OCI-LY3 (cell line): ENCODE data around the gene N4BP3.

Experiments used
- H2AFZ ChIP-seq: fragments of 200-600, 300-600 bp; shearing (Covaris generic); 2 replicates; pipeline ENCODE4 v1.6.0; 2014; ENCODE audit warnings: antibody characterized with exemption, low read depth, low read length
- H3K27ac ChIP-seq: fragments of 200-600, 300-600 bp; sonication (generic); 2 replicates; pipeline ENCODE4 v1.5.1; 2014; ENCODE audit warnings: mild to moderate bottlenecking, low read length, moderate library complexity, mixed read lengths
- H3K27me3 ChIP-seq: fragments of 200-600, 300-600 bp; sonication (generic); 2 replicates; pipeline ENCODE4 v1.6.1; 2014; ENCODE audit warnings: low read depth, low read length, mixed read lengths
- H3K36me3 ChIP-seq: fragments of 200-600, 300-600 bp; sonication (generic); replicated peaks from 2 replicates; pipeline ENCODE3; 2014; ENCODE audit warnings: low read depth, low read length, mixed read lengths
- H3K4me1 ChIP-seq: fragments of 300-600, 200-600 bp; sonication (generic); 2 replicates; pipeline ENCODE4 v1.6.1; 2014; ENCODE audit warnings: low read length, mixed read lengths
- H3K4me2 ChIP-seq: fragments of 200-600, 300-600 bp; sonication (generic); 2 replicates; pipeline ENCODE4 v1.6.1; 2014; ENCODE audit warnings: low read length, mixed read lengths
- H3K4me3 ChIP-seq: fragments of 300-600, 200-600 bp; sonication (generic); 2 replicates; pipeline ENCODE4 v1.5.1; 2014; ENCODE audit warnings: antibody characterized with exemption, mild to moderate bottlenecking, low read length, moderate library complexity
- H3K79me2 ChIP-seq: fragments of 300-600, 200-600 bp; shearing (Covaris generic); 2 replicates; pipeline ENCODE4 v1.6.1; 2014; ENCODE audit warnings: mild to moderate bottlenecking, low read length, mixed read lengths
- H3K9ac ChIP-seq: fragments of 300-600, 200-600 bp; shearing (Covaris generic); 2 replicates; pipeline ENCODE4 v1.6.0; 2014; ENCODE audit warnings: mild to moderate bottlenecking, low read length, moderate library complexity
- H3K9me3 ChIP-seq: fragments of 200-600, 300-600 bp; shearing (Covaris generic); 2 replicates; pipeline ENCODE4 v1.6.1; 2014; ENCODE audit warnings: low read length, mixed read lengths; ENCODE audit not compliant: insufficient read depth
- H4K20me1 ChIP-seq: fragments of 200-600, 300-600 bp; sonication (generic); 2 replicates; pipeline ENCODE4 v1.6.1; 2016; ENCODE audit warnings: low read length, mixed read lengths; ENCODE audit not compliant: insufficient read depth
- EZH2phosphoT487 ChIP-seq: fragments of 200-600 bp; shearing (Covaris generic); IDR thresholded peaks from 2 replicates; pipeline ENCODE4 v1.6.1; 2018; ENCODE audit warnings: antibody characterized with exemption, mixed run types, low read depth
- TF ChIP-seq, protein P1 (sequence below): fragments of 200-600, 300-600 bp; sonication (generic); IDR thresholded peaks from 2 replicates; pipeline ENCODE4 v1.5.1; 2014; ENCODE audit warnings: antibody characterized with exemption, low read length, low read depth

N4BP3 gene

DNA sequence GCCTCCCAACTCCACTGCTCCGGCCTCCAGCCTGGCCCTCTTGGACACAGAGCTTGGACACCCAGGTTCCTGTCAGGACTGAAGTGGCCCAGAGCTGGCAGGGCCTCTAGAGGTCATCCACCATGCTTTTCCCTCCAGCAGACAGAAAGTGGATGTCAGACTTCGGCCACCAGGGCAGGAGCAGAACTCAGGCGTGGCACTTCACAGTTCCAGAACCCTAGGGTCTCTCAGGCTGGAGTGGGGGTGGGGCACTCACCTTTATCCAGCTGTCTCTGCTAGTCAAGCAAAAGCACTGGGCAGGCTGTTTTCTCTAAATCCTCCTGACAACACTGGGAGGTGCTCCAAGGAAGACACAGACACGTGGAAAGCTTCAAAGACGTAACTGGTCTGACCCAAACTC is 35.6 kb upstream of the N4BP3 start:
- H2AFZ ChIP-seq = no peak overlapping the region
- no peaks in the 10 kb centered on the region for H3K79me2 ChIP-seq
- no peaks in the 10 kb centered on the region for H3K4me1 ChIP-seq
- no peak overlapping the region for H3K27ac ChIP-seq
- no peaks in the 10 kb centered on the region for H3K9me3 ChIP-seq
- no peaks in the 10 kb centered on the region for H4K20me1 ChIP-seq
- no peak overlapping the region for H3K4me2 ChIP-seq
- H3K27me3 ChIP-seq = peaks cover 7% of the 10 kb centered on the region; the same call in 1 of the 2 replicates
- no peak overlapping the region for H3K9ac ChIP-seq
- no peak overlapping the region for H3K4me3 ChIP-seq
- no peak for TF ChIP-seq EZH2phosphoT487
- TF ChIP-seq, protein P1, sequence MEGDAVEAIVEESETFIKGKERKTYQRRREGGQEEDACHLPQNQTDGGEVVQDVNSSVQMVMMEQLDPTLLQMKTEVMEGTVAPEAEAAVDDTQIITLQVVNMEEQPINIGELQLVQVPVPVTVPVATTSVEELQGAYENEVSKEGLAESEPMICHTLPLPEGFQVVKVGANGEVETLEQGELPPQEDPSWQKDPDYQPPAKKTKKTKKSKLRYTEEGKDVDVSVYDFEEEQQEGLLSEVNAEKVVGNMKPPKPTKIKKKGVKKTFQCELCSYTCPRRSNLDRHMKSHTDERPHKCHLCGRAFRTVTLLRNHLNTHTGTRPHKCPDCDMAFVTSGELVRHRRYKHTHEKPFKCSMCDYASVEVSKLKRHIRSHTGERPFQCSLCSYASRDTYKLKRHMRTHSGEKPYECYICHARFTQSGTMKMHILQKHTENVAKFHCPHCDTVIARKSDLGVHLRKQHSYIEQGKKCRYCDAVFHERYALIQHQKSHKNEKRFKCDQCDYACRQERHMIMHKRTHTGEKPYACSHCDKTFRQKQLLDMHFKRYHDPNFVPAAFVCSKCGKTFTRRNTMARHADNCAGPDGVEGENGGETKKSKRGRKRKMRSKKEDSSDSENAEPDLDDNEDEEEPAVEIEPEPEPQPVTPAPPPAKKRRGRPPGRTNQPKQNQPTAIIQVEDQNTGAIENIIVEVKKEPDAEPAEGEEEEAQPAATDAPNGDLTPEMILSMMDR = no peak
- no peaks in the 10 kb centered on the region for H3K36me3 ChIP-seq

DNA sequence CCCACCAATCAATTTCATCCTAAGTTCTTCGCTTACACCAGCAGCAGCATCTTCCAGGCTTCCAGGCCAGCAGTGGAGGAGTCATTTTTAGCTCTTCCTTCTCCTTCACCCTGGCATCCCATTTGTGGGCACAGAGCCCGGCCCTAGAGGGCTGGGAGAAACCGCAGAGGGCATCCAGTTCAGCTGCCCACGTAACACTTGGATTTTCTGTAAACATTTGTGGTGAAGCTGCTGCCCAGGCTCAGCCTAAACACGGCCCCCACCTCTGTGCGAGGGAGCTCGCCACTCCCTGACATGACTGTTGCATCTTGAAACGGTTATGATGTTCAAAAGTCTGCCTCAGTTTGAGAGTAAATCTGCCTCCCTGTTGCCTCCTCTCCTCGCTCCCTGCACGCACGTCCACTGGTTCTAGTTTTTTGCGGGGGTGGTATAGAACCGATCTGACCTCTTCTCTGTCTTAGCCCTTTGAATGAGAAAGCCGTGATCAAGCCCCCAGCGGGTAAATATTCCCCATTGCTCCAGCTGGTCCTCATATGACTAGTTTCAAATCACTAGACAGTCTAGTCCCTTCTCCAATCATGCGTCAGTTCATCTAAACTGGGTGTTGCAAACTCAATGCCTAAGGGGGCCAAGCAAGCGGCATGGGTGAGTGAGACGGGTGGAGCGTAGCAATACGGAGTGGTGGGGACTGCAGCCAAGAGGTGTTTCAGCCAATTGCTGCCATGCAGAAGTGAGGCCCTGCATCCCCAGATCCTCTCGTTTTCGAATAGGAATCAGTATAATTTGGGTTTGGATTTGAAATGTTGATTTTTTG is 34.9 kb upstream of the N4BP3 start:
- Histone ChIP-seq H4K20me1 (no peaks in the 10 kb centered on the region), H3K27ac (no peak overlapping the region), H3K4me1 (no peaks in the 10 kb centered on the region), H3K36me3 (no peaks in the 10 kb centered on the region), H3K4me2 (no peak overlapping the region), H2AFZ (no peak overlapping the region), H3K27me3 (peaks cover 7% of the 10 kb centered on the region; the same call in 1 of the 2 replicates), H3K9ac (no peak overlapping the region), H3K4me3 (no peak overlapping the region), H3K79me2 (no peaks in the 10 kb centered on the region), H3K9me3 (no peaks in the 10 kb centered on the region)
- no peak for TF ChIP-seq EZH2phosphoT487
- TF ChIP-seq, protein P1 = no peak

- Histone ChIP-seq H3K4me3 (no peak overlapping the region), H3K27ac (no peak overlapping the region), H3K9ac (no peak overlapping the region), H3K4me1 (no peaks in the 10 kb centered on the region), H3K4me2 (no peak overlapping the region), H3K79me2 (no peaks in the 10 kb centered on the region), H3K9me3 (no peaks in the 10 kb centered on the region), H4K20me1 (no peaks in the 10 kb centered on the region), H2AFZ (no peak overlapping the region), H3K27me3 (peaks cover 7% of the 10 kb centered on the region; the same call in 1 of the 2 replicates), H3K36me3 (no peaks in the 10 kb centered on the region)
- TF ChIP-seq, protein P1 = no peak
- no peak for TF ChIP-seq EZH2phosphoT487
Observed at GRCh38 chr5:178080056-178080455, 33.3 kb upstream of the N4BP3 start.

- no peak for TF ChIP-seq EZH2phosphoT487
- TF ChIP-seq, protein P1 = no peak
- H3K9ac ChIP-seq = no peak overlapping the region
- H3K36me3 ChIP-seq = no peaks in the 10 kb centered on the region
- no peaks in the 10 kb centered on the region for H3K4me1 ChIP-seq
- no peaks in the 10 kb centered on the region for H3K79me2 ChIP-seq
- H2AFZ ChIP-seq = no peak overlapping the region
- H3K27ac ChIP-seq = no peak overlapping the region
- 0 out of 2 replicates have a peak, but pooled peaks cover 4% of the 10 kb centered on the region for H3K27me3 ChIP-seq
- H3K4me3 ChIP-seq = no peak overlapping the region
- H4K20me1 ChIP-seq = no peaks in the 10 kb centered on the region
- H3K9me3 ChIP-seq = no peaks in the 10 kb centered on the region
- no peak overlapping the region for H3K4me2 ChIP-seq
Observed at GRCh38 chr5:178080618-178081410, 32.5 kb upstream of the N4BP3 start.
